Stimulated activated CD4-positive, alpha-beta T cell treated with anti-CD3 and anti-CD28 coated beads, Interleukin-2, amount 100 ng/mL, for 24 hours (primary cell): ENCODE results near the gene CERCAM.

ENCODE experiments used
- DNase-seq, 2 donors: peaks; one replicate each; pipeline ENCODE4 v3.0.0-alpha.2; 2020

Gene CERCAM

DNA sequence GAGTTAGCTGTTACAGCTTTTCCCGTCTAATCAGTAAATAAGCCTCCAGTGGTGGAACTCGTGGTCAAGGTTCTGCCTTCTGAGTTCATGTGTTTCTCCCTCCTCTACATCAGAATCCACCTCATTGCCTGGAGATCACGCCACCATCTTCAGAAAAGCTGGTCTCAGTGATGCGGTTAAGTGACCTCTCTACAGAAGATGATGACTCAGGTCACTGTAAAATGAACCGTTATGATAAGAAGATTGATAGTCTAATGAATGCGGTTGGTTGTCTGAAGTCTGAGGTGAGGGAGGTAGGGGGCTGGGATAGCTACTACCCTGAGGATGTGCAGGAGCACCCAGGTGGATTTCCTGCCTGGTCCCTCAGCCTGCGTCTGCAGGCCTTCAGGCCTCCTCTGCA is 48.4 kb downstream of the CERCAM start:
- no peak for DNase-seq

DNA sequence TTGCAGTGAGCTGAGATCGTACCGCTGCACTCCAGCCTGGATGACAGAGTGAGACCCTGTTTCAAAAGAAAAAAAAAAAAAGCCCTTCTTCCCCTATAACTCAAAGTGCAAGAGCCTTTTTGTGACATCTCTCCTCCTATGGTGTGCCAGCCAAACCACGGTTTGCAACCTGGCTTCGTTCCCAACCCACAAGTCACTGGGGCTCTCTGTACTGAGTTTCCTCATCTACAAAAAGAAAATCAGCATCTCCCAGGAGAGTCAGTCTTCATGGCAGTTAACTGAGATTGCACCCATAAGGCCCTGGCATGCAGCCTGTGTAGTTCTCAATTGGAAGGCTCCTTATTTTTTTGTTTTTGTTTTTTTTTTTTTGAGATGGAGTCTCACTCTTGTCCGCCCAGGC is 49.9 kb downstream of the CERCAM start:
- DNase-seq, result no peak

DNA sequence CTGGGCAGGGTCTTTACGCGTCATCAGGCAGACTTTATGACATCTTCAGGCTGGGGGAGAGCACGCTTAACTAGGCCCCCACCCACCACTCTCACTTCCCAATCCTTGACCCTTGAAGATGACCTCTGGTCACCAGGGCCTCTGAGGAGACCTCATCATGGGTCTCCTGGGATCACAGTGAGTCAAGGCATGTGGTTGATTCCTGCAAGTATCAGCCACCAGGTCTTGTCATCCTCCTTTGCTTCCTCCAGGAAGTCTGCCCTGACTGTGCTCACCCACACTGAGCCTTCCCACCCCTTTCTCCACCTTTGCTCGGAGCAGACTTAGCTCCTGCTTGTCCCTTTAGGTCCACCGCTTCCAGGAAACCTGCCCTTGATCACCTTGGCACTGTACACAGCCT is 52.4 kb downstream of the CERCAM start:
- no peak for DNase-seq

DNA sequence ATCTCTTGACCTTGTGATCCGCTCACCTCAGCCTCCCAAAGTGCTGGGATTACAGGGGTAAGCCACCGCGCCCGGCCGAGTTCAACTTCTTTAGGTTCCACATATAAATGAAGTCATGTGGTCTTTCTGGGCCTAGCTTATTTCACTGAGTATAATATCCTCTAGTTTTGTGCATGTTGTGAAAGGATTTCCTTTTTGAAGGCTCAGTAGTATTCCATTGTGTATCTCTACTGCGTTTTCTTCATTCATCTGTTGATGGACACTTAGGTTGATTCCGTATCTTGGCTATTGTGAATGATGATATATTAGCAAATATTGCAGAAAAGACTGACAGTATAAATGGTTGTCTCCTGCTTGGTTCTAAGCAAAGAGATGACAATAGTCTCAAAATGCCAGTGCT is 55.2 kb downstream of the CERCAM start:
- DNase-seq, result no peak

DNA sequence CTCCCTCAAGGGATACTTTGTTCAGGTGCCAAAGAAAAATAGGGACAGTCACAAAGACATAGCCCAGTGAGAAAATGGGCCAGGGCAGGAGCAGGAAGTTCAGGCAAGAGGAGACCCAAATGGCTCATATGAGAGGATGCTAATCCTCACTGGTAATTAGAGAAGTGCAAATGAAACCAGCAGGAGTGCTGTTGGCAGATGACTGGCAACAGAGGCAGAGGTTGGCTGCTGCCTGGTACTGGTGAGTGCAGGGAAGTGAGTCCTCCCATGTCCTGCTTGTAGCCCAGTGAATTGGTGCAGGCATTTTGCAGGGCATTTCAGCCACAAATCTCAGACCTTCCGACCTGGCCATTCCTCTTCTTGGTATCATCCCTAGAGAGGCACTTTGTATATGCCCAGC is 58.6 kb downstream of the CERCAM start:
- no peak for DNase-seq

DNA sequence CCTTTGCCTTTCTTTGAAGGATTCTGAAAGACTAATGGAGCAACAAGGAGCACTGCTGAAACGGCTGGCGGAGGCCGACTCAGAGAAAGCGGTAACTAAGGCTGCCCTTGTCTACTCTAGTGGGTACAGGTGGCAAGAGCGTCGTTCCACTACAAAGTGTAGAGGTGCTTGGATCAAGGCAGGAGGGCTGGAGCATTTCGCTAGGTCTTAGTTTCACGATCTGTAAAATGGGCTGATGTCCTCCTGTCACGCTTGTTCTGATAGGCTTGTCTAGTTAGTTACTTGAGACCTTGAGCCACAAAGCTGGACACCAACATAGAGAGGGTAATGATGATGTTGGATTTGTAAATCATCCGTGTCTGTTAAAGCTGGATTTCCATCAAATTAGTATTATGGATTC is 60.9 kb downstream of the CERCAM start:
- DNase-seq, result no peak

DNA sequence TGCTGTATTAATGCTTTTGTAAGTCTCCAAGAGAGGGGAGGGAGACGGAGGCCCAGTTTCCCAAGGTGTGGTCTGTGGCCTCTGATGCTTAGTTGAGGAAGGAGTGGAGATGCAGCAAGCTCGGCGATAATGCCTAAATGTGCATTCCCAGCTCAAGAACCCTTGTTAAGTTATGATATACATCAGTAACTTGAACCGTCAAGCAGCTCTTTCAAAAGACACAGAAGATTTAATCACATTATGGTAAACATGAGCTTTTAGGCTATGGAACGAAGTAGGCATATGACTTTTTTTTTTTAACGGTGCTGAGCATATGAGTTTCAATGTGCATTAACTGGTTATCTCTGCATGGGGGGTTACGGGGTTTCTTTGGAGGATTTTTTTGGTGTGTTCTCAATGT is 61.5 kb downstream of the CERCAM start:
- DNase-seq, result no peak

DNA sequence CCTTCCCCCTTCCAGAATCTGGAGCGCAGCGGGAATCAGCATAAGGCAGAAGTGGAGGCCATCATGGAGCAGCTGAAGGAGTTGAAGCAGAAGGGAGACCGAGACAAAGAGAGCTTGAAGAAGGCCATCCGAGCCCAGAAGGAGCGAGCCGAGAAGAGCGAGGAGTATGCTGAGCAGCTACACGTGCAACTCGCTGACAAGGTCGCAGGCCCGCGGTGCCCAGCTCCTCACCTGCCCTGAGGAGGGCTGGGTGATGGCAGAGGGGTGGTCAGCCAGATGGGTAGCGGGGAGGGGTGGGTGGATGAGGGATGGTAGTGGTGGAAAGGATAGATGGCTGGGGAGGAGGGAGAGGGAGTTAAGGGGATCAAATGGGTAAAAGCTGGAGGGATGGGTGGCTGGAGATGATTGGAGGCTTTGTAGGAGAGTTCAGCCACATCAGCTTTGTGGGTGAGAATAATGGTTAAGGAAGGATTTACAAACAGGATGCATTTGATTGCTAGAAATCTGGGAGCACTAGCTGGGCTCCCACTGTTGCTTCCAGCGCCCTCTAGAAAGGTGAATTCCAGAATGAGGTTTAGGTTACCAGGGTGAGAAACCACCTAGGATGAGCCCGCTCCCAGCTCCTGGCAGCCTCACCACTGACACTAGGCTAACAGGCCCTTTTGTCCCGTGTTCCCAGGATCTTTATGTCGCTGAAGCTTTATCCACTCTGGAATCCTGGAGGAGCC is 64.2 kb downstream of the CERCAM start:
- DNase-seq, result no peak

DNA sequence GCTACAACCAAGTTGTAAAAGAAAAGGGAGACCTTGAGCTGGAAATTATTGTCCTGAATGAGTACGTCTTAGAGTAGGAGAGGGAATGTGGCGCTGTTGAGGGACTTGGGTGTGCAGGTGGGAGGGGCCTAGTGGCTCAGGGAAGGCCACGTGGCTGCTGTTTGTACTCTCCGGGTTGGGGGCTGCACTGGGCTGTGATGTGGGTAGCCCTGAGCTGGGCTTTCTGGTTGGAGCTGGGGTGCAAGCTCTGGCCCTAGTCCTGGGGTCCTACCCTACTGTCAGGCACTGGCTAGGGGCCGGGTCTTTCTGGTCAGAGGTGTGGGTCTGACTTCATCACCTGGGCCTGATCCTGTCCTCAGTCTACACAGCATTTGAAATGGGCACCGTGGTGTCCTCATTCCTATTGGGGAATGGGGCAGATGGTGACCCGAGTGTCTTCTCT is 64.8 kb downstream of the CERCAM start:
- DNase-seq, result no peak

DNA sequence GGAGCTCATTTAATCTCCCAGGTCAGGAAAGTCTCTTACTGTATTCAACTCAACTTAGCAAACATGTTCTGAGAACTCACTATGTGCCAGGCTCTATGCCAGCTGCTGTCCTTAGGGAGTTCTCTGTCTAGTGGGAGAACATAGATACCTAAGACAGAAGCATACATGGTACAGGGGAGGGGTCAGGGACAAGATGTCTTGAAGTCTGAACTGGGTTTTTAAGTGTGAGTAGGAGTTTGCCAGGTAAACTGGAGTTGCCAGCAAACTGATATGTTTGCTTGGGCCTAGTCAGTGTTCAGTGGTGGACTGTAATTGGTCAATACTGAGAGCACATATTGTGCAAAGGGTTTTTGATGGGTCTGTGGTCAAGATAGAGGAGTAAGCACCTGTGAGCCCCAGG is 65.5 kb downstream of the CERCAM start:
- DNase-seq, result no peak
